Kidney glomerular epithelial cell (primary cell): ENCODE measurements around the gene RNF130.
"Not testable (repeated sequence)": the region's sequence is repeated elsewhere in the genome, so short reads cannot be mapped to it uniquely, and the experiment has no call there.

Experiments
- DNase-seq: peaks from one replicate; lab custom pipeline; 2025; lab: John Stamatoyannopoulos, UW

The RNF130 gene

GRCh38 chr5:180018347-180019060 is 53.1 kb downstream of the RNF130 start:
- DNase-seq, result no peak

GRCh38 chr5:180015523-180015922 is 56.0 kb downstream of the RNF130 start:
- DNase-seq, result not testable (repeated sequence)

- DNase-seq, result no peak
Measured at GRCh38 chr5:180013678-180014077, 57.9 kb downstream of the RNF130 start.

- no peak for DNase-seq
Measured at GRCh38 chr5:180012316-180012715, 59.2 kb downstream of the RNF130 start.

GRCh38 chr5:180010636-180011035 is 60.9 kb downstream of the RNF130 start:
- DNase-seq, result no peak

GRCh38 chr5:180009581-180009980 is 62.0 kb downstream of the RNF130 start:
- no peak for DNase-seq

GRCh38 chr5:180008433-180008832 is 63.1 kb downstream of the RNF130 start:
- no peak for DNase-seq

- DNase-seq, result no peak
Measured at GRCh38 chr5:180007582-180007981, 64.0 kb downstream of the RNF130 start.

GRCh38 chr5:180006141-180006540 is 65.4 kb downstream of the RNF130 start:
- DNase-seq, result no peak

GRCh38 chr5:180003127-180003526 is 68.4 kb downstream of the RNF130 start:
- DNase-seq, result no peak

GRCh38 chr5:180001742-180002141 is 69.8 kb downstream of the RNF130 start:
- no peak for DNase-seq

GRCh38 chr5:180001136-180001535 is 70.4 kb downstream of the RNF130 start:
- no peak for DNase-seq

- no peak for DNase-seq
Measured at GRCh38 chr5:179998485-179998884, 73.1 kb downstream of the RNF130 start.

- DNase-seq, result no peak
Measured at GRCh38 chr5:179994583-179995323, 76.8 kb downstream of the RNF130 start.

- DNase-seq, result not testable (repeated sequence)
Measured at GRCh38 chr5:179992855-179993254, 78.7 kb downstream of the RNF130 start.

- no peak for DNase-seq
Measured at GRCh38 chr5:179991106-179991505, 80.5 kb downstream of the RNF130 start.

GRCh38 chr5:179990525-179990924 is 81.0 kb downstream of the RNF130 start:
- DNase-seq, result not testable (repeated sequence)

GRCh38 chr5:179986328-179986727 is 85.2 kb downstream of the RNF130 start:
- no peak for DNase-seq

GRCh38 chr5:179981636-179982035 is 89.9 kb downstream of the RNF130 start:
- no peak for DNase-seq

GRCh38 chr5:179980767-179981166 is 90.8 kb downstream of the RNF130 start:
- no peak for DNase-seq

GRCh38 chr5:179978792-179979191 is 92.8 kb downstream of the RNF130 start:
- no peak for DNase-seq

- DNase-seq, result no peak
Measured at GRCh38 chr5:179975713-179976134, 95.8 kb downstream of the RNF130 start.

- no peak for DNase-seq
Measured at GRCh38 chr5:179974946-179975712, 96.4 kb downstream of the RNF130 start.
